Activated CD4-positive, alpha-beta T cell treated with anti-CD3 and anti-CD28 coated beads for 48 hours (primary cell): ENCODE data around the gene DNMT3A.
"Not testable (repeated sequence)": the region's sequence is repeated elsewhere in the genome, so short reads cannot be mapped to it uniquely, and the experiment has no call there.

ENCODE experiments used
- DNase-seq: peaks from one replicate; pipeline ENCODE4 v3.0.0-alpha.2; 2020

The DNMT3A gene

DNA sequence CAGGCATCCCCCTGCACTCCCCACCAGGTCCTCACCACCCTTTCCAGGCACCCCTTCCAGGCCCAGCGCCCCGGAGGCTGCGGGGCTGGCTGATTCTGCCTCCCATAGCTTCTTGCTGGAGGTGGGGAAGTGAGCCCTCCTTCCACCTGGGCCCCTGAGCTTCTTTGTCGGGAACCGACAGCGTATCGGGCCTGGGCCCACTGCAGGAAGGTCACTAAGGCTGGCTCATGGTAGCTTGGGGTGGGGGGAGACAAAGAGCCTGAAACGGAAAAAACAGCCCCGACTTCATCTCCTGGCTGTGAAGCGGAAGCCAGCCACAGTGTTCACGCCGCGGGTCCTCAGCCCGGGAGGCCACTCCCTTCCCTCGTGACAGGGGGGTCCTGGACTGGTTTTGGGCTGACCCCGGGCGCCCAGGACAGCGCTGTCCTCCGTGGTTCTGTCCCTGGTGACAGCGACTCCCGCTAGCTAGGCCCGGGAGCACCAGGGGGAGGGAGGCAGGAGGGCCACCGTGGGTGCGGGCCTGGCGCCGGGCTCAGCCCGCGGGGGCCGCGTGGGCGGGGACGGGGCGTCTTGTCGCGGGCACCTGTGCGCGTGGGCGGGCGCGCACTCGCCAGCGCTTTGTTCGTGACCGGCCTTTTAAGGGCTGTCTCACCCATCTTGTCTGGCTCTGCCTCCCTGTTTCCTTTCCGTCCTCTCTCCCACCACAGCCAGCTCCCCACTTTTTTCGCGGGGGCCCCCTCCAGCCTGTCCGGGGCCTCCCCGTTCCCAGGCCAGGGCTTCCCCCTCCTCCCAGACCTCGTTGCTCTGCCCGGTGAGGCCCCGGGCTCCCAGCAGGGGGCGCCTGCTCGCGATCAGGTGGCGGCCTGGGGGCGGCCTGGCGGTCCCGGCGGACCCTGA is 64.9 kb downstream of the DNMT3A start:
- DNase-seq, result peak; percentile 86

GRCh38 chr2:25275575-25275965 is 66.2 kb downstream of the DNMT3A start:
- DNase-seq, result no peak

DNA sequence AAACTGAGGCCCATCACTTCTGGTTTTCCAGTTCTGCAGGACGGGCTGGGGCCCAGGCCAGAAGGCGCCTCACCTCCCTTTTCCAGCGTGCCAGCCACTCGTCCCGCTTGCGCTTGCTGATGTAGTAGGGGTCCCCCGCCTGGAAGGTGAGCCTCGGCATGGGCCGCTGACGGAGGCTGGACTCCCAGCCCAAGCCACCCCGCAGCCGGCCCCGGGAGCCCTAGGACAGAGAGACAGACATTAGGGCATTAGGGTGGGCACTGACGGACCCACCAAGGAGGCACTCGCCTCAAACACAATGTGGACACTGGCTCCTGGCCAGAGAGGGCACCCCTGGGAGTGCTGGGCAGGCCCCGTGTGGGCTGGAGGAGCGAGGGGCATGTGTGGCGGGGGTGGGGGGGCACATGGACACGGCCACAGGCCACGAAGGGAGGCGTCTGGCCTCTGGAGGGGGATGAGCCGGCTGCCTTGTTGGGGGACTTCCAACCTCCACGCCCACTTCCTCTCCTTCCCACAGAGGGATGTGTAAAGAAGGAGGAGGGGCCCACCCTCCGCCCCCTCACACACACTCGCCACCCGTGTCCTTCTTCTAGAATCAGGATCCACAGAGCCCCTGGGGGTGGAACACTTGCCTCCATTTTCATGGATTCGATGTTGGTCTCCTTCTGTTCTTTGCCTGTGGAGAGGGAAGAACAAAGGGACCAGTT is 66.7 kb downstream of the DNMT3A start:
- peak; percentile 55 for DNase-seq

GRCh38 chr2:25273985-25274535 is 67.7 kb downstream of the DNMT3A start:
- no peak for DNase-seq

- DNase-seq, result not testable (repeated sequence)
Measured at GRCh38 chr2:25272705-25273104, 69.0 kb downstream of the DNMT3A start.

- no peak for DNase-seq
Measured at GRCh38 chr2:25270061-25270460, 71.7 kb downstream of the DNMT3A start.

GRCh38 chr2:25269233-25269632 is 72.5 kb downstream of the DNMT3A start:
- DNase-seq, result no peak

- DNase-seq, result no peak
Measured at GRCh38 chr2:25268139-25268538, 73.6 kb downstream of the DNMT3A start.

GRCh38 chr2:25266399-25266798 is 75.3 kb downstream of the DNMT3A start:
- DNase-seq, result no peak

GRCh38 chr2:25265802-25266201 is 75.9 kb downstream of the DNMT3A start:
- no peak for DNase-seq

DNA sequence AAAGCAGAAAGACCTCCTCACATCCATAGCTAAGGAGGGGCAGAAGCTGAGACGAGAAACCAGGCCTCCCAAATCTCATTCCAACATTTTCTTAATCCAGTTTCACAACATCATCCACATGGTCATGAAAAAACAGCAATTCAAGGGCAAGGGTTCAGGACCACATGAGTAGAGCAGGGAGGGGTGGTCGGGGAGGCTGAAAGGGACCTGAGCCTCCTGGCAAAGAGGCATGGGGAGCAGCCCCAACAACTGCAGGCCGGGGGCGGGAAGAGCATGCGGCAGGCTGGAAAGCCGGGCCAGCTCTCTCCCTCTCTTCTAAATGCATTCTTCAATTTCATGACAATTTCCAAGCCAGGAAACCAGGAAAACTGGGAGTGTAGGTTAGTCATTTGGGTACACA is 76.7 kb downstream of the DNMT3A start:
- no peak for DNase-seq

- DNase-seq, result no peak
Measured at GRCh38 chr2:25262288-25262687, 79.4 kb downstream of the DNMT3A start.

DNA sequence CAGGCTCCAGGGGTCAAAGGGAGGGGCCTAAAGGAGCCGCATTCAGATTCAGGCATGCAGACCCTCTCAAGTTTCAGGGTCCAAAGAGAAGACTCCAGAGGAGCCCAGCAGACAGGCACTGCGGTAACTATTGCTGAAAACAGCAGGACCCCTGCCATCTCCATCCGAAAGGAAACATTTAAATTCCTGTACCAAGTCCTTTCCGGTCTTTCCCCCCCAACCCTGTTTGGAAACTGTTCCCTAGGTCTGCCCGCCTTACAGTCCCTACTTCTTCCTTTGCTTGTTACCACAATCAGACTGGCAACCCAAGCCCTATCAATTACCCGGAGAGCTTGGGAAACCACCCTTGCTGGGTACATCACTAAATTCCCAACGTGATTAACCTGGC is 82.0 kb downstream of the DNMT3A start:
- no peak for DNase-seq

GRCh38 chr2:25258847-25259736 is 82.6 kb downstream of the DNMT3A start:
- no peak for DNase-seq

DNA sequence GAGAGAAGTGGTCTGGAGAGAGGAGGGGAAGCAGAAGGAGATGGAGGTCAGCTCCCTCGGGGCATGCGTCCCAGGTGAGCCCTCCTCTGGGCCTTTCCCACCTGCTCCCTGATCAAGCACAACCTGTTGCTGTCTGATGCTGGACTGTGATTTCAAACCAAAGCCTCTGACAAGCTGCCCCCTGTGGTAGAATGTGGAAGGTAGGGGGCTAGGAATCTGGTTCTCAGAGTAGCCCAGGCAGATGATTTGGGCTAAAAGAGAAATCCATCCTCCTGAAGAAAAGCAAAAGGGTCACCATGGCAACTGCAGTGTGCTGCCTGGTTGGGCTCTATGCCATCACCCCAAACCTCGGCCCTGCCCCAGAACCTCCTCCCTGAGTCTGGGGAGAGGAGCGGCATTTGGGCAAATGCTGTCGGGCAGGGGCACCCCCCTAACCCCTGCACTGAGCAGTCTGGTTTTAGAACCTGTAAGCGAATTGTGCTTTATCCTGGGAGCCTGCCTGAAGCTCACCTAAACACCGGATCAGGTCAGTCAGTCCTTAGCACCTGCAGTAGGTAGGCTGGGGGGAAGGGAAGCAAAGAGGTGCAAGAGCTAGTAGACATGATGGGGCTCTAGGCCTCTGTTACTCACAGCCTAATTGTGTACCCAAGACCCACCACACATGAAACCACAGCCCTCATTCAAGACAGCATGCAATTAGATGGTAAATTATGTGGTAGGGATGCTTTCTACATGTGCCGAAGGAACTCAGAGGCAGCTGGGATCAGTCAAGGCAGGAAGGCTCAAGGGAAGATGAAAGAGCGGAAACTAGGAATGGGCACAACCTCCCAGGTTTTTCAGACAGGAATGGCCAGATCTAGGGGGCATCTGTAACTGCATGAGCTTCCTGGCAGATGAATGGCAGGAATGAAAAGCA is 83.5 kb downstream of the DNMT3A start:
- DNase-seq, result no peak

GRCh38 chr2:25257032-25257552 is 84.6 kb downstream of the DNMT3A start:
- DNase-seq, result no peak

- DNase-seq, result no peak
Measured at GRCh38 chr2:25256488-25256875, 85.2 kb downstream of the DNMT3A start.

DNA sequence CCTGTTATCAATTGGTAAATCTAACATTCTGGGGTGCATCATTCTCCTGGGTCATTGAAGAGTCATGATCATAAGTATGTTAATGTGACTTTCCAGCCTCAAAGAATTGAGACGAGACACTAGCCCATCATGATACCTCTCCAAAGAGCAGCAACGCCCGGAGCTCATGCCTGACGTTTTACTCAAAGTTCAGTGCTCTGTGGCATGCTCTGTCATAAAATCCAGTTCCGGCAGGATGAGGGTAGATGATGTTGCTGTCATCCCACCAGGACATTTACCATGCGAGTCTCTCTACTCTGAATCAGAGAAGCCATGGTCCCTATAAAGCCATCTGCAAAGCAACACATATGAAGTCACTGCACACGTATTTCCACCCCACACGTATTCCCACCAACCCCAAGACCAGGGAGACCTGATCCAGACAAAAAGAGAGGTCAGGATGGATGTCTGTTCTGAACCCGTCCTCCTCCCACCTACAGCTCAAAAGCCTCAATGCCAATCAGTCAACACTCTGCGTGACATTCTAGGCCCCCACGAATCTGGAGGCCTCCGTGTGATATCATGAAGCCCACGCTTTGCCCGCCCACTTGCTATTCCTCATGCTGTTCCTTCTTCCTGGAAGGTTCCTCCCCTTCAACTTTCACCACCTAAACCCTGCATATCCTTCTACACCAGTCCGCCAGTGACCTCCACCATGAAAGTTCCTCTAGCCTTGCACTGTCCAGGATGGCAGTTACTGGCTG is 85.8 kb downstream of the DNMT3A start:
- no peak for DNase-seq

DNA sequence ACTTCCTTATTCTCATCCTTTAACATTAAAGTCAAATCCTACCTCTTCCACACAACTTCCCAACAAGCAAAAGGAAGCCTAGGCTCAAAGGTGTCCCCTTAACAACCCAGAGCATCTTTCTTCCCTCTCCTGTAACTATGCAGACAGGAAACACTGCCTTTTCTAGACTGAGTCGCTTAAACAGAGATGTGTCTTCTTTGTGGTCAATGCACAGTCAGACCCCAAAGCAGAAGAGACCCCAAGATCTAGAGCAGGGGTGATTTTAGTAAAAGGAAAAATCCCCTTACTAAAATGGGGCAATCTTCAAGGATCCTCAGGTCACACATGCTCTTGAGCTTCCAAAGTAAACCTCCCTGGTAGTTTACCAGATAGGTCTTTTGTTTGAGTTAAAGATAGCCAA is 86.8 kb downstream of the DNMT3A start:
- DNase-seq, result no peak

DNA sequence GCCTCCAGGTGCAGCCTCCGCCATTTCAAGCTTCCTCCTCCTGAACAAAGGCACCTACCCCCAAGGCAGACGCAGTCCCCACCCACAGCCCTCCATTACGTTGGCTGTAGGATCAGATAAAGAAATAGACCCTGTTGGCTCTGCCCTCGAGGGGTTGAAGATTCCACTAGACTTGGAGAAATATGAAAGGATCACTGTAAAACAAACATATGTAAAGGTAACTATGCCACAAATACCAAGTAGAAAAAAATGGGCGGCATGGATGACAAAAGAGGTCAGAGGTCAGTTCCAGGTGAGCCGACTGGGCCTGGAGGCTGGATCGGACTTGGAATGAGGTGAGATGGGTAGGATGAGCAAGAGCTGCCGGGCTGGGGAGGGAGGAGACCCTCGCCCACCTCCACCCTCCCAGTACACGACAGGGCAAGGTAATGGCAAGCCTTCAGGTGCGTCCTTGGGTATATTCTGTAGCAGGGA is 88.5 kb downstream of the DNMT3A start:
- no peak for DNase-seq
